ENCODE results near the gene HSPG2.
"Not testable (repeated sequence)": the region's sequence is repeated elsewhere in the genome, so short reads cannot be mapped to it uniquely, and the experiment has no call there.

Gene HSPG2

DNA sequence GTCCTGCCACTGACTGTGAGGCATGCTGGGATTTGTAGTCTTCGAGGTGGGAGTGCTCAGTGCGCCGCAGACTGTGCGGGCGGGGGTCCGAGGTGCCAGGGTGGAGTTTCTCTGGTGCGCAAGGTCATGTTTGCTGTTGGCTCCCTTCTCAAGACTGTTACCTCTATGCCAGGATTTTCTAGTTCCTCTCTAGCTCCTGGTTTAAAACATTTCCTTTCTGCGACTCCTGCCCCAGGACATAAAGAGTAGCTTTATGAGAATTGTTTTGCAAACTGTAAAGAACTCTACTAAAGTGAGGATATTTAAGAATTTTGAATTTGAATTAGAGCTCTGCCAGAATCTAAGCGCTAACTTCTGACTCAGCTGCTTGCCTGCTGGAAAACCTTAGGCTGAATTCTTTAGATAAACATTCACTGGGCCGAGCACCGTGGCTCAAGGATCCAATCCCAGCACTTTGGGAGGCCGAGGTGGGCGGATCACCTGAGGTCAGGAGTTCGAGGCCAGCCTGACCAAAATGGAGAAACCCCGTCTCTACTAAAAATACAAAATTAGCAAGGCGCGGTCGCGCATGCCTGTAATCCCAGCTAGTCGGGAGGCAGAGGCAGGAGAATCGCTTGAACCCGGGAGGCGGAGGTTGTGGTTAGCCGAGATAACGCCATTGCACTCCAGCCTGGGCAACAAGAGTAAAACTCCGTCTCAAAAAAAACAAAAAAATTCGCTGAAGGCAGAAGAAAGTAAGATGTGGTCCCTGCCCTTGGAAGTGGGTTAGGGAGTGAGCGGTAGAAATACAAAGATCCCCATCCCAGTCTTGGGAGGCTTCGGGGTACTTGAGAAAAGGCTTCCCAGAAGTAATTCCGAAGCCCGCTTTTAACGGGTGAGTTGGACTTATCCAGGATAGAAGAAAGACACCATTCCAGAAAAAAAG is 153.2 kb downstream of the HSPG2 start:
- DNase-seq (ENCODE audit: low read depth in 3 of 3): no peak

DNA sequence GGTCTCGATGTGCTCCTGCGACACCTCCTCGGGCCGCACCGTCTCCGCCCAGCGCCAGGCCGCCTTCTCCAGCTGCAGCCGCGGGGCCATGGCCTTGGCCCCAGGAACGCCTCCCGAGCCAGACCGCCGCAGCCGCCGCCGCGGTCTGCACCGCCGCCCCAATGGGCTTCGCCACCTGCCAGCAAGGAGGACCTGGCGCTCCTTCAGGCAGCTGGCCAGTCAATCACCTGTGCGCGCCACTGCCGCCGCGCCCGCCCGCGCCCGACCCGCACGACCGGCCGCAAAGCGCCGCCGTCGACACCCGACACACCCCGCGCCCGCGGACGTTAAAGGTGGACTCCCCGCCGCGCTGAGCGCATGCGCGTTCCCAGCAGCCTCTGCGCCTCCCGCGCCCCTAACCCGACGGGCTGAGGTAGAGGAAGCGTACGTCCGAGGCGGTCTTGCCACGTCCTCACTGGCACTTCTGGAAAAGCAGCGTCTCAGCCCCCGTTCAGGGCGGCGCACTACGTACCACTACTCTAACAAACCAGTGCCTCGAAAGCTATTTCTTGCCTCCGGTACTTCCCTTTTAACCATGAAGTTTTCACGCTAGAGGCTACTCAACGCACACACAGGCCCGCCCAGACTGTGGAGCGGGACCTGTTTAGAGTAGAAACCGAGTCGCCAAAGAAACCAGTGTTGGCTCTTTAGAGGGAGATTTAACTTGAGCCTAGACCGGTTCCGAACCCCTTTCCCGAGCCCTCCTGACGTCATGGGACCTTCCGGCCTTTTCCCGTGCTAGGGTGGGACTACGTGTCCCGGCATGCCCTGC is 154.0 kb downstream of the HSPG2 start, which contains the start of gene USP48:
USP48 (minus strand) TSS at position 282 of the 811 bp plus-strand sequence; CDS start at position 90, 192 bp downstream.
- peak; percentile 94 to 96 (median 94) for DNase-seq (ENCODE audit: low read depth in 3 of 3)

DNA sequence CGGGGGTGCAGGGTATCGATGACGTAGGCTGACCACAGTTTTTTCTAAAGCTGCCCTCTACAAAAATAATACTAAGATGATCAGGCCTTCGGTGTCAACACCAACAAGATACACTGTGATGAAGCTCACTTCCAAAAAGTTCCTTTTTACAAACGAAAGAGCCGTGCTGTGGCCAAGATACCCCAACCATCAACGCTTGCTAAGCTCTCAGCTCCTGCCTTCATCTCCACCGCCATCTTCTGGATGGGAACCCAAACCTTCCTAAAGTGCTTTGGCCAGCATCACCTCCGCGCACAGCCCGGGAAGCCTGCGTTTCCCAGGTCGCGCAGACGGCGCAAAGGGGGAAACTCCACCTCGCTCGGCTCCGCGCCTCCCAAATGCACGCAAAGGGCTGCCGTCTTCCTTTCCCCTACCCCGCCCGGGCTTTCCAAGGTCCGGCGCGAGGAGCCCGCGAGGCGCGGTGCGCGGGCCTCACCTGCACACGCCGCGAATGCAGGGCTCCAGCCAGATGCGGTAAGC is 154.7 kb downstream of the HSPG2 start:
- DNase-seq (ENCODE audit: low read depth in 3 of 3): peak; percentile 16 to 41 (median 26)

DNA sequence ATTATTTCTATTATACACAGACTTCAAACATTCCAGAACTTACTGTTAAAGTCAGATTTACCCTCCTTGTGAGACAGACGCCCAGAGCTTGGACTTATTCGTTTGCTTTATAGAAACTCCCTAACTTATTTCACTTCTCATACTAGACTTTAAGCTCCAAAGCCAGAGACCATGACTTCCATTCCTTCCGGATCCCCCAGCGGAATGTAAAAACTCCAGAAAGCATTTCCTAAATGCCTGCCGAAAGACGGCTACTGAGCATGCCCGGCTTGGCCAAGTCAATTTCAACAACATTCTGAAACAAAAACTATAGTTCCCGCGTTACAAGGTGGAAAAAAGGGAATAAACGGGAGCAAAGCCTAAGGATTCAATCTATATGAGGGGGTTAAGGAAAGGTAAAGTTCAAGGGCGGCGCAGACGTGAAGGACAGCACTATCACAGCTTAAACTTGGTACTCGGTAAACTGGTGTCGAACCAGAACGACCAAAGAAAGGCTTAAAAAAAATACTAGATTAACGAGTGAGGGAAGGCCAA is 155.2 kb downstream of the HSPG2 start:
- no peak for DNase-seq (ENCODE audit: low read depth in 3 of 3)

GRCh38 chr1:21779613-21780521 is 157.2 kb downstream of the HSPG2 start:
- peak; percentile 34 to 55 (median 36) for DNase-seq (ENCODE audit: low read depth in 3 of 3)

GRCh38 chr1:21778405-21778727 is 158.7 kb downstream of the HSPG2 start:
- no peak for DNase-seq (ENCODE audit: low read depth in 3 of 3)

GRCh38 chr1:21776925-21777324 is 160.2 kb downstream of the HSPG2 start:
- DNase-seq (ENCODE audit: low read depth in 3 of 3): not testable (repeated sequence)

- DNase-seq (ENCODE audit: low read depth in 3 of 3): no peak
Measured at GRCh38 chr1:21775985-21776562, 161.0 kb downstream of the HSPG2 start.

DNA sequence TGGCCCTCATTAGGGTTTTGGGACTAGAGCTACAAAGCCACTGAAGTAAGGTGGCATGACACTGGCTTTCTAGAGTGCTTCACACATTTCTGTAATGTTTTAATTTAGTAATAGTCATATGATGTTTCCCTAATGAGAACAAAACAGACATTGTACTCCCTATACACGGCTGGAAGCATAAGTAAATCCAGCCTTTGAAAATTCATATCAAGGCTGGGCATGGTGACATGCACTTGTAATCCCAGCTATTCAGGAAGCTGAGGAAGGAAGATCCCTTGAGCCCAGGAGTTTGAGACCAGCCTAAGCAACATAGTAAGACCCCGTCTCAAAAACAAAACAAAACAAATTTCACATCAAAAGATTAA is 161.6 kb downstream of the HSPG2 start:
- no peak for DNase-seq (ENCODE audit: low read depth in 3 of 3)

GRCh38 chr1:21774835-21775549 is 162.1 kb downstream of the HSPG2 start:
- no peak for DNase-seq (ENCODE audit: low read depth in 3 of 3)

- no peak for DNase-seq (ENCODE audit: low read depth in 3 of 3)
Measured at GRCh38 chr1:21773585-21773984, 163.5 kb downstream of the HSPG2 start.
